SK-N-SH treated with all-trans-retinoic acid at 6 μM for 48 hours (cell line): ENCODE data around the gene PEAR1.

Source experiments
- ESRRG ChIP-seq: fragments of 250-450 bp; sonication (Bioruptor Pico); IDR thresholded peaks from 2 replicates; pipeline ENCODE4 v1.6.1; 2021; ENCODE audit warnings: mild to moderate bottlenecking
- ISL1 ChIP-seq: fragments of 250-450 bp; sonication (Bioruptor Pico); IDR thresholded peaks from 2 replicates; pipeline ENCODE4 v2.1.2; 2022; ENCODE audit warnings: mild to moderate bottlenecking, moderate library complexity
- OSR1 ChIP-seq: fragments of 250-450 bp; sonication (Bioruptor Pico); IDR thresholded peaks from 2 replicates; pipeline ENCODE4 v1.8.0; 2022; ENCODE audit warnings: moderate library complexity, mild to moderate bottlenecking, inconsistent platforms
- RARB ChIP-seq: fragments of 250-450 bp; sonication (Bioruptor Pico); IDR thresholded peaks from 2 replicates; pipeline ENCODE4 v1.8.0; 2021; ENCODE audit warnings: mild to moderate bottlenecking, moderate library complexity
- ZFP3 ChIP-seq: fragments of 250-450 bp; sonication (Bioruptor Pico); IDR thresholded peaks from 2 replicates; pipeline ENCODE4 v1.5.0; 2020; ENCODE audit warnings: mild to moderate bottlenecking, moderate library complexity
- ZFP30 ChIP-seq: fragments of 450-650 bp; formaldehyde crosslinking; IDR thresholded peaks from 2 replicates; pipeline ENCODE4 v1.5.0; 2022; ENCODE audit warnings: mild to moderate bottlenecking, moderate library complexity
- ZNF70 ChIP-seq: fragments of 450-650 bp; formaldehyde crosslinking; IDR thresholded peaks from 2 replicates; pipeline ENCODE4 v1.5.0; 2020; ENCODE audit warnings: mild to moderate bottlenecking, moderate library complexity

DNA sequence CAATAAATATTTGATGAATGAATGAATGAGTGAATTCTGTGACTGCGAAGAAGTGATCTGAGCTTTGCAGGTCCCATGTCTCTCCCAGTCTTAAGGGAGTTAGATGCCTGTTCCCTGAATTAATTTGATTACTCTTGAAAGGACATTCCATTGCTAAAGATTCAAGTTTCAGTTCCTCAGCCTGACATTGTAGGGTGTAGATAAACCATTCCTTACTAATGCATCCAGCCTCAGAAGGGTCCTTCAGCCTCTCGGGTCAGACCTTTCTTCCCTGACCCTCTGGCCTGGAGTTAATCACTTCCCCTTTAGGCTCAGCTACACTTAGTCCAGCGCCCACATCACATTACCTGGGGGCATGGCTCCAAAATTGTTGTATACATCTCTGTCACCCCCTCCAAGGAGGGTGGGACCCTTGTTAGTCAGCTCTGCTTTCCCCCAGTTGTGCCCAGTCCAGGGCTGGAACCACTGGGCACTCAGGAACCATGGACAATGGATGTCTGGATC lies 37.2 kb upstream of the PEAR1 start:
- TF ChIP-seq ISL1 (CRISPR knock-in tag): no peak
- no peak for TF ChIP-seq ESRRG (CRISPR knock-in tag)
- no peak for TF ChIP-seq OSR1 (CRISPR knock-in tag)
- no peak for TF ChIP-seq ZNF70
- no peak for TF ChIP-seq RARB
- TF ChIP-seq ZFP3 (CRISPR knock-in tag): no peak
- no peak for TF ChIP-seq ZFP30 (CRISPR knock-in tag)
